SK-N-MC (cell line): ENCODE results near the gene LRRC4C.

Source experiments
- EZH2 ChIP-seq: fragments of 200-600 bp; sonication (generic); IDR thresholded peaks from one replicate; pipeline ENCODE4 v1.6.1; 2017; ENCODE audit warnings: antibody characterized with exemption
- FOXP2 ChIP-seq: optimal IDR thresholded peaks from 2 replicates; pipeline ENCODE3; 2011; ENCODE audit warnings: mild to moderate bottlenecking, moderate library complexity; ENCODE audit not compliant: insufficient read depth; ENCODE audit errors: extremely low read length, control extremely low read depth
- POLR2AphosphoS5 ChIP-seq: IDR thresholded peaks from 2 replicates; pipeline ENCODE4 v1.6.1; 2012; ENCODE audit warnings: mild to moderate bottlenecking, low read depth, low read length, borderline replicate concordance

- no peak for TF ChIP-seq POLR2AphosphoS5
- TF ChIP-seq EZH2, result no peak
- TF ChIP-seq FOXP2, result no peak
These were observed 1326.5 kb downstream of the LRRC4C start for GRCh38 chr11:40132912-40133311.
